GM19467 (cell line): ENCODE results near the gene RGS17.

Experiments
- ATAC-seq: cut with Tn5 transposase; IDR thresholded peaks from one replicate; pipeline ENCODE4 v1.9.1; 2021; ENCODE audit warnings: mild to moderate bottlenecking, moderate library complexity; ENCODE audit not compliant: unreplicated experiment

RGS17 gene

DNA sequence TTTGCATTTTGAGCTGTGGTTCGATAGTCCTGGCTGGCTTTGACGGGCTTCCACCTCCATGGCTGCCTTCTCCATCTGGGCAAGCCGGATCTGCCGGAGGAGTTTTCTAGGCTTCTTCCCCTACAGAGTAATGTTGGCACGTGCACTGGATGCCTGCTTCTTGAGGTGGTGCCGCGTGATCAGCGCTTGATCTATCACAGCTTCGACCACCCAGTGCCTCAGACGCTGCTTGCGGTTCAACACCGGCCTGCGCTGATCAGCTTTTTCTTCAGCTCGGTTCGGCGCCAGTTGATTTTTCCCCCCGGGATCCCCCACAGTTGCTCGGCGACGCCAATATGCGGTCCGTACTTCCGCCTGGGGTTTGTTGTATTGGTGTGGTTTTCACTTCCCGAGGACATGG lies 171.7 kb downstream of the RGS17 start:
- ATAC-seq, result no peak

DNA sequence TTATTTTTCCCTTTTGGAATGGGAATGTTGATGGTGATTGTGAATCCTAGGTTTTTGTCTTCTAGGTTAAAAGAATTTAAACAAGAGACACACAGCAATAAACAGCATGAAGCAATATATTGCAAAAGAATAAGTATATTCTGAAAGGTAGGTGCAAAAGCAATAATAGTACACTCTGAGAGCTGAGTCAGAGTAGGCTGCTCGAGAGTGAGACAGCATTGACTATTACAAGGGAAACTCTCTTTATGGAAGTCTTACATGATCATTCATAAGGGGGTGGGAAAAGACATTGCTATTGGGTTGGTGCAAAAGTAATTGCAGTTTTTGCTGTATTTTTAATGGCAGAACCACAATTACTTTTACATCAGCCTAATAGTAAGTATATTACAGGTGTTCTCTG lies 173.3 kb downstream of the RGS17 start:
- ATAC-seq, result no peak
